ENCODE measurements around the gene ZNF710.

Gene ZNF710

GRCh38 chr15:90019611-90020010 lies 18.5 kb downstream of the ZNF710 start:
- DNase-seq, result no peak

- DNase-seq, result peak; percentile 47
Measured at GRCh38 chr15:90020021-90020735, 19.1 kb downstream of the ZNF710 start.

GRCh38 chr15:90020936-90021507 lies 19.9 kb downstream of the ZNF710 start:
- no peak for DNase-seq

GRCh38 chr15:90022345-90022744 lies 21.2 kb downstream of the ZNF710 start:
- DNase-seq, result no peak

GRCh38 chr15:90022905-90023700 lies 22.0 kb downstream of the ZNF710 start:
- DNase-seq, result peak; percentile 44

GRCh38 chr15:90024406-90024805 lies 23.3 kb downstream of the ZNF710 start:
- DNase-seq, result no peak

GRCh38 chr15:90025489-90026033 lies 24.4 kb downstream of the ZNF710 start:
- DNase-seq, result no peak

- no peak for DNase-seq
Measured at GRCh38 chr15:90028376-90028944, 27.3 kb downstream of the ZNF710 start.

GRCh38 chr15:90029024-90029423 lies 27.9 kb downstream of the ZNF710 start:
- DNase-seq, result no peak

GRCh38 chr15:90030376-90030775 lies 29.3 kb downstream of the ZNF710 start:
- no peak for DNase-seq

GRCh38 chr15:90031231-90031791 lies 30.2 kb downstream of the ZNF710 start:
- DNase-seq, result peak; percentile 90

- DNase-seq, result no peak
Measured at GRCh38 chr15:90033006-90033405, 31.9 kb downstream of the ZNF710 start.

- DNase-seq, result no peak
Measured at GRCh38 chr15:90033448-90033847, 32.3 kb downstream of the ZNF710 start.

- DNase-seq, result peak; percentile 95
Measured at GRCh38 chr15:90035095-90035839, 34.1 kb downstream of the ZNF710 start.

GRCh38 chr15:90035840-90036230 lies 34.7 kb downstream of the ZNF710 start:
- peak; percentile 68 for DNase-seq

GRCh38 chr15:90036343-90036742 lies 35.2 kb downstream of the ZNF710 start:
- no peak for DNase-seq

- no peak for DNase-seq
Measured at GRCh38 chr15:90036806-90037510, 35.8 kb downstream of the ZNF710 start.

- DNase-seq, result no peak
Measured at GRCh38 chr15:90037511-90037860, 36.4 kb downstream of the ZNF710 start.

GRCh38 chr15:90037961-90038631 lies 37.0 kb downstream of the ZNF710 start:
- DNase-seq, result no peak

GRCh38 chr15:90038632-90039095 lies 37.5 kb downstream of the ZNF710 start:
- no peak for DNase-seq

- DNase-seq, result no peak
Measured at GRCh38 chr15:90039996-90040395, 38.9 kb downstream of the ZNF710 start.

All from GF-D8 (cell line).